Osteocyte (in vitro differentiated cells): ENCODE data around the gene LRRC37A3. TPM values are rescaled to one million over a fixed set of nuclear protein-coding genes. Genes with fewer than 3 reads are reported as not detected.
"Not testable (repeated sequence)": the region's sequence is repeated elsewhere in the genome, so short reads cannot be mapped to it uniquely, and the experiment has no call there.

ENCODE experiments used
- DNase-seq: peaks from one replicate; pipeline ENCODE4 v3.0.0; 2021; ENCODE audit warnings: mixed read lengths; ENCODE audit not compliant: unreplicated experiment; ENCODE audit errors: extremely low spot score
- H3K27ac Mint-ChIP-seq: one replicate; pipeline ENCODE4 v1.8.0; 2021; ENCODE audit warnings: mild to moderate bottlenecking, mixed read lengths; ENCODE audit not compliant: unreplicated experiment
- H3K27me3 Mint-ChIP-seq: one replicate; pipeline ENCODE4 v1.8.0; 2021; ENCODE audit warnings: mixed read lengths; ENCODE audit not compliant: unreplicated experiment
- H3K36me3 Mint-ChIP-seq: one replicate; pipeline ENCODE4 v1.8.0; 2021; ENCODE audit warnings: mixed read lengths; ENCODE audit not compliant: unreplicated experiment
- H3K4me1 Mint-ChIP-seq: one replicate; pipeline ENCODE4 v1.8.0; 2021; ENCODE audit warnings: mixed read lengths; ENCODE audit not compliant: unreplicated experiment
- H3K4me3 Mint-ChIP-seq: one replicate; pipeline ENCODE4 v1.8.0; 2021; ENCODE audit warnings: mild to moderate bottlenecking, moderate library complexity, mixed read lengths; ENCODE audit not compliant: unreplicated experiment
- H3K9me3 Mint-ChIP-seq: one replicate; pipeline ENCODE4 v1.8.0; 2021; ENCODE audit warnings: mixed read lengths; ENCODE audit not compliant: unreplicated experiment
- CTCF ChIP-seq: fragments of 200-600 bp; sonication (generic); IDR thresholded peaks from 2 replicates; pipeline ENCODE4 v1.5.0; 2021; ENCODE audit warnings: antibody characterized with exemption, mild to moderate bottlenecking, moderate library complexity
- total RNA-seq: library from RNA; stranded (reverse); gene quantifications from 2 replicates; pipeline ENCODE4 v1.2.1, GENCODE V29; 2021

The LRRC37A3 gene
- total RNA-seq, 1 donor from 2014 or later, result 25.1 TPM

- DNase-seq, result no peak
- TF ChIP-seq CTCF, result no peak
- Mint-ChIP-seq H3K9me3 (no peaks in the 10 kb centered on the region), H3K27me3 (no peaks in the 10 kb centered on the region), H3K36me3 (no peaks in the 10 kb centered on the region), H3K27ac (no peak overlapping the region), H3K4me1 (no peaks in the 10 kb centered on the region), H3K4me3 (no peak overlapping the region)
Measured at GRCh38 chr17:64941045-64941444, 21.8 kb upstream of the LRRC37A3 start.

GRCh38 chr17:64940055-64940454 is 20.8 kb upstream of the LRRC37A3 start:
- DNase-seq, result no peak
- Mint-ChIP-seq H3K27ac (no peak overlapping the region), H3K4me3 (no peak overlapping the region), H3K27me3 (no peaks in the 10 kb centered on the region), H3K9me3 (no peaks in the 10 kb centered on the region), H3K36me3 (no peaks in the 10 kb centered on the region), H3K4me1 (no peaks in the 10 kb centered on the region)
- TF ChIP-seq CTCF, result no peak

- H3K36me3 Mint-ChIP-seq, result no peaks in the 10 kb centered on the region
- DNase-seq, result peak; percentile 83
Measured at GRCh38 chr17:64938925-64939474, 19.7 kb upstream of the LRRC37A3 start.

GRCh38 chr17:64938290-64938689 is 19.0 kb upstream of the LRRC37A3 start:
- TF ChIP-seq CTCF, result no peak
- Mint-ChIP-seq H3K36me3 (no peaks in the 10 kb centered on the region), H3K4me3 (no peak overlapping the region), H3K9me3 (no peaks in the 10 kb centered on the region), H3K27me3 (no peaks in the 10 kb centered on the region), H3K4me1 (peaks cover 4% of the 10 kb centered on the region), H3K27ac (no peak overlapping the region)
- no peak for DNase-seq

More at GRCh38 chr17:64938925-64939474, 19.7 kb upstream of the LRRC37A3 start:
- Mint-ChIP-seq H3K4me3 (no peak overlapping the region), H3K27me3 (no peaks in the 10 kb centered on the region), H3K27ac (no peak overlapping the region), H3K4me1 (peaks cover 1% of the 10 kb centered on the region), H3K9me3 (no peaks in the 10 kb centered on the region)
- TF ChIP-seq CTCF, result peak; percentile 45

- no peak for TF ChIP-seq CTCF
- H3K9me3 Mint-ChIP-seq, result no peaks in the 10 kb centered on the region
- H3K36me3 Mint-ChIP-seq, result no peaks in the 10 kb centered on the region
- H3K27ac Mint-ChIP-seq, result no peak overlapping the region
- H3K27me3 Mint-ChIP-seq, result no peaks in the 10 kb centered on the region
- no peak overlapping the region for H3K4me3 Mint-ChIP-seq
- no peak for DNase-seq
- peaks cover 4% of the 10 kb centered on the region for H3K4me1 Mint-ChIP-seq
Measured at GRCh38 chr17:64936117-64936516, 16.8 kb upstream of the LRRC37A3 start.

- not testable (repeated sequence) for H3K27me3 Mint-ChIP-seq, H3K4me1 Mint-ChIP-seq, H3K36me3 Mint-ChIP-seq, H3K9me3 Mint-ChIP-seq, H3K27ac Mint-ChIP-seq, H3K4me3 Mint-ChIP-seq, DNase-seq
Measured at GRCh38 chr17:64934284-64934778, 15.1 kb upstream of the LRRC37A3 start.

- H3K9me3 Mint-ChIP-seq, H3K4me3 Mint-ChIP-seq, H3K36me3 Mint-ChIP-seq, H3K4me1 Mint-ChIP-seq, DNase-seq, H3K27me3 Mint-ChIP-seq, H3K27ac Mint-ChIP-seq: not testable (repeated sequence)
Measured at GRCh38 chr17:64932850-64933249, 13.6 kb upstream of the LRRC37A3 start.

- DNase-seq, result peak; percentile 49
- not testable (repeated sequence) for H3K27me3 Mint-ChIP-seq, H3K27ac Mint-ChIP-seq, H3K9me3 Mint-ChIP-seq, H3K4me3 Mint-ChIP-seq, H3K36me3 Mint-ChIP-seq
- peaks cover 10% of the 10 kb centered on the region for H3K4me1 Mint-ChIP-seq
Measured at GRCh38 chr17:64930374-64930773, 11.1 kb upstream of the LRRC37A3 start.
